HUDEP-2 (cell line): ENCODE measurements around the gene CSK.

Experiments used
- DNase-seq, 76 experiments: peaks; one replicate each; lab custom pipeline; 2025; ENCODE audit not compliant: unreplicated experiment in 76 of 76; lab: John Stamatoyannopoulos, UW

The CSK gene

GRCh38 chr15:74840851-74841775 is 59.2 kb downstream of the CSK start:
- DNase-seq: peak in 4 of 76 experiments; percentile 10 to 21 (median 16)

- DNase-seq: no peak
Observed at GRCh38 chr15:74841891-74842373, 60.1 kb downstream of the CSK start.

GRCh38 chr15:74842581-74843444 is 60.9 kb downstream of the CSK start, which contains the start of gene ULK3:
Gene ULK3, minus strand, starts transcription at chr15:74843156. Its CDS starts 51 bp downstream, at chr15:74843105.
- DNase-seq: peak in 74 of 76 experiments; percentile 25 to 93 (median 76)

- no peak for DNase-seq
Observed at GRCh38 chr15:74843445-74843828, 61.6 kb downstream of the CSK start.

- peak in 70 of 76 experiments; percentile 13 to 82 (median 56) for DNase-seq
Observed at GRCh38 chr15:74843891-74844299, 62.0 kb downstream of the CSK start.

- DNase-seq: no peak
Observed at GRCh38 chr15:74844319-74845207, 62.7 kb downstream of the CSK start.

DNA sequence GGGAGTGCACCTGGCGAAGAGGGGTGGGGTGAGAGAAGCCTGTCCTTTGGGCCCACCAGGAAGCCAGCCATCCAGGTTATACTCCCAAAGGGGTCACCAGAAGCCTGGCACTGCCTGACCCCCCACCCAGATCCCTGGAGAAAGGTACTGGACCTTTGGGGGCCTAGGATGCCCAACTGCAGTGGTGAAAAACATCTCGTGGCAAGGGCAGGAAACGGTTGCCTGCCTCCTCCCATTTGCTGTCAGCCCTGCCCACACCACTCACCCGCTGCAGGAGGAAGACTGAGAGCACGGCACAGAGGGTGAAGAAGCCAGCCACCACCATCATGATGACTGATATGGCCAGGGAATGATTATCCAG is 63.3 kb downstream of the CSK start:
- peak in 17 of 76 experiments; percentile 12 to 51 (median 27) for DNase-seq

DNA sequence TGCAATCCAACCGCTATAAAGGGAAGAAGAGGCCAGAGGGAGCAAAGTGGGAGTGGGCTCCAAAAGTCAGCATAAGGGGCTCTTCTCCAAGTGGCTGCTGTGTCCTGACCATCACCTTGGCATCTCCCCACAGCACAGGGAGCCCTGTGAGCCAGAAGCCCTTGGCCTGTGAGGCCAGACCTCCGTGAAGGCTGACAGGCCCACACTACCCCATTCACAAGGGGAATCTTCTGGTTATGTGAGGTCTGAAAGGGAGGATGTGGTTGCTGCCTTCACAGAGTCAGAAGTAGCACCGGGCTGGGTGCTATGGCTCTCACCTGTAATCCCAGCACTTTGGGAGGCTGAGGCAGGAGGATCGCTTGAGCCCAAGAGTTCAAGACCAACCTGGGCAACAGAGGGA is 63.7 kb downstream of the CSK start:
- DNase-seq: no peak

GRCh38 chr15:74847432-74847831 is 65.6 kb downstream of the CSK start:
- DNase-seq: peak in 34 of 76 experiments; percentile 3 to 57 (median 25)

- no peak for DNase-seq
Observed at GRCh38 chr15:74850393-74850792, 68.5 kb downstream of the CSK start.

- no peak for DNase-seq
Observed at GRCh38 chr15:74851960-74852359, 70.1 kb downstream of the CSK start.
